ENCODE measurements around the gene ANKRD11.
A peak's percentile ranks its signal among the peaks of the same experiment; 100 is the strongest.
"Not testable (repeated sequence)": the region's sequence is repeated elsewhere in the genome, so short reads cannot be mapped to it uniquely, and the experiment has no call there.

Gene ANKRD11

GRCh38 chr16:89318871-89319630, 171.3 kb downstream of the ANKRD11 start:
- FAIRE-seq (no peak), DNase-seq (ENCODE audit: low spot score) (no peak)

DNA sequence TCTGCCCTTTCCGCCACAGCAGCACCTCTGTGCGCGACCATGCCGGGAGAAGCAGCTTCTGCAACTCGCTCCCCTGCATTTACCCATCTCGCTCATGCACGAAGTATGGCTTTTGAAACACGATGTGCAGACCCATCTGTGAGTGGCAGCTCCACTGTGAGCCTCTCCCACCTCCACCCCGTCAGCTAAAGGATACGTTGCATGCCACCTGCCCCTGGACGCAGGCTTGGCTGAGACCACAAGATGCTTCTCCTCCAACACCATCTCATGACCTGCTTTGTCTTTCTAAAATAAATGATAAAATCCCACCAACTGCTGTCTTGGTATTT, 172.0 kb downstream of the ANKRD11 start:
- FAIRE-seq, result no peak
- DNase-seq (ENCODE audit: low spot score), result no peak

- no peak for FAIRE-seq
- no peak for DNase-seq (ENCODE audit: low spot score)
These were observed 172.5 kb downstream of the ANKRD11 start for GRCh38 chr16:89317729-89318429.

DNA sequence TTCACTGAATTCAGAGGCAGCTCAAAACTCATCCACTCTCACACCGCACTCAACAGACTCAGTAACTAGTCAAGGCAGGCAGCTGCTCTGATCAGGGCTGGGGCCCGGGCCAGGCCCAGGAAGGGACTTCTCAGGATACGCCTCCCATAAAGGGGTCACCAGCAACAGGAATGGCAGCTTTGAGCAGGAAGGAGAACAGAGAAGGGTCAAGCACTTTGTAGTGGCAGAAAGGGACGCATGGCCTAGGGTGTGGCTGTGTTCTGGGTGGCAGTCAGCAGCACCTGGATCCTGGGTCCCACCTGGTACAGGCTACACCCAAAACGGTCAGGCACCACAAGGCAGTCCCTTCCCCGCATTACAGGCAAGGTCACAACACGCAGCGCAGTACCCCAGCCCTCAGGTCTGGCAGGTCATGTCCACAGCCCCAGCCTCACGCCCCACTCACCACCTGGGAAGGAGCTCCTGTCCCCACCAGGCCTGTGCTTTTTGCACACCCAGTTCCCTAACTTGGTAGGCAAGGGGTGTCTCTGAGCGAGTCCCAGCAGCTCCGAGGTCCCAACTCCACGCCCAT, 173.2 kb downstream of the ANKRD11 start:
- FAIRE-seq (no peak), DNase-seq (ENCODE audit: low spot score) (no peak)

DNA sequence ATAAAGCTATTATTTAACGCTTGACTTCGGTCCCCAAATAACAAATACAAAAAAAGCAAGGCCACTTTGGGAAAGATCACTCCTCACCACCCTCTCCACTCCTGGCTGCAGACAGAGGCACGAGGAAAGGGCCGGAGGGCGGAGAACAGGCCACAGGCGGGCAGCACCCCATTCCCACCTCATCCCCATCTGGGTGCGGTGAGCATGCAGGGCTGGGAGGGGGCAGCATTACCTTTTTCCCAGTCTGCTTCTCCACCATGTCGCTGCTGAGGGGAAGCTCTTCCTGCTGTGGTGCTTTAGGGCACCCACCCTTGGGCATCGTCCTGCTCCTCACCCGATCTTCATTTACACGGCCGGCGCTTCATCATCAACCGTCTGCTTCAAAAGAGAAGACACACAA, 173.7 kb downstream of the ANKRD11 start:
- FAIRE-seq (no peak), DNase-seq (ENCODE audit: low spot score) (no peak)

DNA sequence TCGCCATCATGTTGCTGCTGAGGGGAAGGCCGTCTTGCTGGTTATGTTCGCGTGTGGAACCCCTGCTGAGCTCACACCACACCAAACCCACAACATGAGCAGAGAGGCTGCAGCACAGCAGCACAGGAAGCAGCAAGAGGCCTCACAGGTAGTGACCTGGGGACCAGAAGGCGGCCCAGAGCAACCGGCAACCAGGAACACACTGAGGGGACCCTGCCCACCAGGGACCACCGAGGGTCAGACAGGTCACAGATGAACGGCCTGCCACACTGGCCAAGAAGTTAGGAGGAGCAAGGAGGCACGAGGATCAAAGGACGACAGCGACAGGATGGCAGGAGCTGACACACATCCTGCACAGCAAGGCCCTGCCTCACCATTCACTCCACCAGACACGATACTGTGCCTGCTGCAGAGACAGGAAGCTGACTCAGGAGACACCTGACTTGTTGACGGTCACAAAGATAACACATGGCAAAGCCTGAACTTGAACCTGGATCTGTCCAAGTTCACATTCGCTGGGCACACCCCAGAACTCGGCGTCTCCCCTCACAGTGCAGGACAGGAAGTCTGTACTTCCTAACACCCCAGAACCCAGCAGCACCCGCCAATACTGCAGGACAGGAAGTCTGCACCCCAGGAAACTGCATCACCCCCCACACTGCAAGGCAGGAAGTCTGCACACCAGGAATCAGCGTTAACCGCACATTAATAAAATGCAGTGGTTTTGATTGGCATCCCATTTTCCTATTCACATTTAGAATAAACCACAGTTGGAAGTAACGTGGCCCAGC, 174.4 kb downstream of the ANKRD11 start:
- DNase-seq (ENCODE audit: low spot score) (peak; percentile 92), FAIRE-seq (peak; percentile 80)

DNA sequence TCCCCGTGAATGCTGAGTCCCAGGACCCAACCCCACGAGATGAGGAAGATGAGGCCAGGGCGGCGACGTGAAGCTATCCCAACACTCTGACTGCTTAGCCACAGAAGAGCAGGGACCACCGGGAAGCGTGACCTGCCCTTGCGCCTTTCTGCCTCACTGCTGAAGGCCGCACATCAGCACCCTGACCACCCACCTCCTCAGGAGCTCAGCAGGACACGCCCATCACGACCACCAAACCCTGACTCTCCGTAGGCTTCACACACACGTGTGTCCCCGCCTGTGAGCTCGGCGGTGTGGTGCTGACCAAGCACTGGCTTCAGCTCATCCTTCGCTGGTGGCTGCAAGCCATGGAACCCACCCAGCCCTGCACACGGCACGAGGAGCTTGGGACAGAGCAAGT, 175.1 kb downstream of the ANKRD11 start:
- FAIRE-seq, result no peak
- DNase-seq (ENCODE audit: low spot score), result no peak

DNA sequence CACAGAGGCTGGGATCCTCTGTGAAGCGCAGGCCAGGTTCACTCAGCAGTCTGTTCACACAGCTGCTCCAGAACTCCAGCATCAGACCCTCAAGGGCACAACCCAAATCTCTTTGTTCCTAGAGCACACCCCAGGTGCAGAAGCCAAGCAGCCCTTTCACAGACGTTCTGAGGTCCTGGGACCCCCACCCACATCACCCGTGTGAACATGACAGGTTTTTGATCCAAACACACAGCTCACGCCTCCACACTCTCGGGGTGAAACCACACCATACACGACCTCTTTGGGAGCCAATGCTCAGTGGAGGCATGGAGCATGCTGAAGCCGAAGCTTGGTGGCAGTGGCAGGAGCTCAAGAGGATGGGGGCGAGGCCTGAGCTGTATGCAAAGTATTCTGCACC, 175.5 kb downstream of the ANKRD11 start:
- no peak for FAIRE-seq
- no peak for DNase-seq (ENCODE audit: low spot score)

GRCh38 chr16:89314357-89314756, 176.0 kb downstream of the ANKRD11 start:
- no peak for DNase-seq (ENCODE audit: low spot score)
- FAIRE-seq, result no peak

GRCh38 chr16:89313583-89313982, 176.8 kb downstream of the ANKRD11 start:
- FAIRE-seq (no peak), DNase-seq (ENCODE audit: low spot score) (no peak)

DNA sequence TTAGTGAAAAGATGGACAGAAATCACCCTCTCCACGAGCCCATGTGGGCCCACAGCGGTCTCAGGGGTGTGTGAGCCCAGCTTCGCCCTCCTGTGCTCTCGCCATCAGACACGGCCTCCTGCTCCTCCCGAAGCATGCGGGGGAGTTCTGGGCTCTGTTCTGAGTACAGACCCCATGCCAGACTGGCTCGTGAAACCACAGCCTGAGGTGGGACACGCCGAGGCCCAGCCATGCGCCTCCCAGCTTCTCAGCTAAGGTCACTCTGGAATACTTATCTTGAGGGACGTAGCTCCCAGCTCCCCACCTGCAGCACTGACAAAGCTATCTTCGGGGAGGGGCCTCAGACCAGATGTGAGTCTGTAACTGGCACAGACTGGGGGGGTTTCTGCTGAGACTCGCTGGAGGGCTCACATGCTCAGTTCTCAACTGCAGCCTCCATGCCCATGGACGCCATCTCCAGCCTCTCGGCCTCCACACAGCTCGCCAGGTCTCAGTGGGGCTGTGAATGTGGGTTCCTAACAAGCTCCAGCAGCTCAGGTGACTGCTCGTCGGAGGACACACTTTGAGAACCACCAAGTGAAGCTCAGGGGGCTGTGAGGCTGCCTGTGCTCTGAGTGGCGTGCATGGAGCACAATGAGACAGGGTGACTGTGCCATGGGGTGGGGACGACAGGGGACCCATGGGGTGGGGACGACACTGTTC, 177.6 kb downstream of the ANKRD11 start:
- FAIRE-seq, result no peak
- no peak for DNase-seq (ENCODE audit: low spot score)

- FAIRE-seq, result no peak
- DNase-seq (ENCODE audit: low spot score), result no peak
These were observed 178.2 kb downstream of the ANKRD11 start for GRCh38 chr16:89312194-89312593.

DNA sequence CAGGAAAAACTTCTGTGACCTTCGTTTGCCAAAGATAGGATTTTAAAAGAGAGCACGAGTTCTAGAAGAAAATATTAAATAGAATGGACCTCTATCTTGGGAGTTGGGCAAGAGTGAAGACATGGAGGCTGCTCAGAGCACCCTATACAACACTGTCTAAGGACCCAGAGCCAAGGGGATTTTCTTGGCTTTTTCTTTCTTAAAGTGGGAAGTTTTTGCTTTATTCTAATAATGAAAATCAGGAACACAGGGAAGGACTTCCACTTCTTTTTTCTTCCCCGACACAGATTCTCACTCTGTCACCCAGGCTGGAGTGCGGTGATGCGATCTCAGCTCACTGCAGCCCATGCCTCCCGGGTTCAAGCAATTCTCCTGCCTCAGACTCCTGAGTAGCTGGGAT, 178.7 kb downstream of the ANKRD11 start:
- no peak for DNase-seq (ENCODE audit: low spot score)
- no peak for FAIRE-seq

GRCh38 chr16:89309438-89310122, 180.8 kb downstream of the ANKRD11 start:
- FAIRE-seq (no peak), DNase-seq (ENCODE audit: low spot score) (no peak)

DNA sequence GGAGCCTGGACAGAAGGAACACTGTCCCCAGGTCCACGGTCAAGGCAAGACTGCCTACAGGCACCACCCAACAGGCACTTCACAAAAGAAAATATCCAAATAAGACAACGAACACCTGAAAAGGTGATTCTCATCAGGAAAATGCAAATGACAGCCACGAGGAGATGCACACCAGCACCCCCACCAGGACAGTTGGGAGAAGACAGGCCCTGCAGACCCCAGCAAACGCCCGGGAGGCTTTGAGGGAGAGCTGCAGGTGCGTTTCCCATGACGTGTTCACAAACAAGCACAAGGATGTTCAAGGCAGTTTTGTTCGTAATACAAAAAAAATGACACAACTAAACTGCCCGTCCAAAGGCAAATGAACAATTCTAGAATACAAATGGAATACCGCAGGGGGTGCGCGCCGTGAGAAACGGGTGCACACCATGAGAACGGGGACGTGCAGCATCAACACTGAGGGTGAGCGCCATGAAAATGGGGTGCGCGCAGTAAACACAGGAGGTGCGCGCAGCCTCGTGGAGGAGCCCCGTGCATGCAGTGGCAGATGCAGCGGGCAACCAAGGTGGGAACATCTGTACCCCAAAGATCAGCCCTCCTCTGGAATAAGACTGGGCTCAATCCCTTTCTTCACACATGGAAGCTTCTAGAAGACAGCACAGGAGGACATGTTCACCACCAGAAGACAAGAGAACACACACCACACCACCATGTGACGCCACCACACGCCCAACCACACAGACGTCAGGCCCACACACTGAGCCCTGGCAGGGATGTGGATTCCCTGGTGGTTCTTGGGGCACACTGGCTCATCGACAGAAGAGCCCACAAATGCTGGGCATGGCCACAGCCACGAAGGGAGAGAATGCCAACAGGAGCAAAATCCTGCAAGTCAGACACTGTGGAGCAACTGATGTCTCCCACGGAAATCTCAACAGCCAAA, 181.7 kb downstream of the ANKRD11 start:
- no peak for DNase-seq (ENCODE audit: low spot score)
- no peak for FAIRE-seq

- DNase-seq (ENCODE audit: low spot score) (no peak), FAIRE-seq (no peak)
These were observed 182.9 kb downstream of the ANKRD11 start for GRCh38 chr16:89307421-89307805.

- DNase-seq (ENCODE audit: low spot score); FAIRE-seq: not testable (repeated sequence)
These were observed 183.6 kb downstream of the ANKRD11 start for GRCh38 chr16:89306457-89307420.

GRCh38 chr16:89304941-89305705, 185.2 kb downstream of the ANKRD11 start:
- no peak for FAIRE-seq
- DNase-seq (ENCODE audit: low spot score), result no peak

All from RCC 7860 (cell line).